GM12865 (cell line): ENCODE results near the gene ASMT.
A peak's percentile ranks its signal among the peaks of the same experiment; 100 is the strongest.
"Not testable (repeated sequence)": the region's sequence is repeated elsewhere in the genome, so short reads cannot be mapped to it uniquely, and the experiment has no call there.

ENCODE experiments used
- DNase-seq: peaks from one replicate; pipeline ENCODE4 v3.0.0; 2010; ENCODE audit warnings: low read depth
- H3K4me3 ChIP-seq: 2 replicates; pipeline ENCODE4 v1.5.1; 2011; ENCODE audit warnings: mild to moderate bottlenecking, low read depth, low read length, control low read depth
- CTCF ChIP-seq: IDR thresholded peaks from 2 replicates; pipeline ENCODE4 v1.5.1; 2011; ENCODE audit warnings: low read length, control low read depth, low read depth, inconsistent platforms; ENCODE audit not compliant: insufficient read depth; ENCODE audit errors: missing control alignments

ASMT gene, protein sequence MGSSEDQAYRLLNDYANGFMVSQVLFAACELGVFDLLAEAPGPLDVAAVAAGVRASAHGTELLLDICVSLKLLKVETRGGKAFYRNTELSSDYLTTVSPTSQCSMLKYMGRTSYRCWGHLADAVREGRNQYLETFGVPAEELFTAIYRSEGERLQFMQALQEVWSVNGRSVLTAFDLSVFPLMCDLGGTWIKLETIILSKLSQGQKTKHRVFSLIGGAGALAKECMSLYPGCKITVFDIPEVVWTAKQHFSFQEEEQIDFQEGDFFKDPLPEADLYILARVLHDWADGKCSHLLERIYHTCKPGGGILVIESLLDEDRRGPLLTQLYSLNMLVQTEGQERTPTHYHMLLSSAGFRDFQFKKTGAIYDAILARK

GRCh38 chrX:1614927-1615326, at the start of gene ASMT:
ASMT (plus strand) TSS chrX:1615059; CDS start chrX:1615200, 141 bp downstream.
- no peak for TF ChIP-seq CTCF
- no peak for DNase-seq
- H3K4me3 ChIP-seq: no peak within 1 kb of the TSS

DNA sequence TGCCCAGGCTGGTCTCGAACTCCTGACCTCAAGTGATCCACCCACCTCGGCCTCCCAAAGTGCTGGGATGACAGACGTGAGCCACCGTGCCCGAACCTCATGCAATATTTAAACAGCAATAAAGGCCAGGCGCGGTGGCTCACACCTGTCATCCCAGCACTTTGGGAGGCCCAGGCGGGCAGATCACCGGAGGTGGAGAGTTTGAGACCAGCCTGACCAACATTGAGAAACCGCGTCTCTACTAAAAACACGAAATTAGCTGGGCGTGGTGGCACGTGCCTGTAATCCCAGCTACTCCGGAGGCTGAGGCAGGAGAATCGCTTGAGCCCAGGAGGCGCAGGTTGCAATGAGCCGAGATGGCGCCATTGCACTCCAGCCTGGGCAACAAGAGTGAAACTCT, 40.7 kb upstream of the ASMT start:
- H3K4me3 ChIP-seq, DNase-seq: not testable (repeated sequence)

DNA sequence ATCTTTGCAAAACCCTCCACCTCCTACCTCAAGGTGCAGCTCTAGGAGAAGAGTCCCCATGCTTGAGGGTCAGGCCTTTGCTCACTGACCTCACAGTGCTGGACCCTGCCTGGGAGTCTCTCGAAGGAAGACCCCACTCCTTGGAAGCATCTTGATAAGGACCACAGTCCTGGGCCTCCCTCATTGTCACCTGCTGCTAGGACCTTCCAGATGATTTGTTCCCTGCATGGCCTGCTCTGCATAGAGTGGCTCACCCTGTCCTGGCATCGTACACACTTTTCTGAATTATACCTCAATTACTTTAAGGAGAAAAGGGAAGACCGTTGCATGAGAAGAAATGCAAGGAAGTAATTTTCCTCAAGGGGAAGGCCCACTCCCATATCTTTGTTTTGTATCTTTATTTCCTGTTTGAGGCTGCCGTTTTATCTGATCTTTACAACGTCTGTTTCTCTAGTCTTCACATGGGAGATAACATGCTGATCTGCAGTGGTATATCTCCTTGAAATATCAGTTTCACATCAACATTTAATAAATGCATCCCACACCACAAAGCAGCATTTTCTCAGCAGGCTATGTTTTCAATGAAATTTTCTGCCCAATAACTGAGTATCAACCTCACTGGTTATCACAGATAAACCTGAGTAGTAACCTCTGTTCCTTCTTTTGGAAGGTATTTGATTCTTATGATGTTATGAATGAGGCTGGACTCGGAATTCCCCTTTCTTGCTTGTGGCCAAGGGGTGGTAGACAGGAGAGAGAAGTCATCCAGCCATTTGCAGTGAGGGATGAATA, 38.5 kb upstream of the ASMT start:
- TF ChIP-seq CTCF: no peak
- DNase-seq: no peak
- no peak overlapping the region for H3K4me3 ChIP-seq

- no peak for DNase-seq
- H3K4me3 ChIP-seq: no peak overlapping the region
- no peak for TF ChIP-seq CTCF
Observed at GRCh38 chrX:1577845-1578244, 37.0 kb upstream of the ASMT start.

- no peak overlapping the region for H3K4me3 ChIP-seq
- DNase-seq: peak; percentile 29
- no peak for TF ChIP-seq CTCF
Observed at GRCh38 chrX:1578511-1579173, 36.2 kb upstream of the ASMT start.

DNA sequence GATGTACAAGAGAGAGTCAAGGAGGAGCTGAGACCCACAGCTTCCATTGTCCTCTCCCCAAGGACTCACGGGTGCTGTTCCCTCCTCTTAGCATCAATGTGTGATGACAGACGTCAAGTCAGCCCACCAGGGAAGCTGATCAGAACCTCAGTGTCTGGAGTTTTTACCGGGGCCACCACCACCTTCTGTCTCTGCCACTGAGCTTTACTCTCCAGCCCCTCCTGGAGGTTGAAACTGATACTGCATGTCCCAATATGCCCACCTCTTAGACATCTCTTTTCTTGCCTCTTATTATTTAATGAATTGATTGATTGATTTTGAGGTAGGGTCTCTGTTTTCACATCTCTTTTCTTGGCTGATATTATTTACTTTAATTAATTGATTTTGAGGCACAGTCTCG, 33.7 kb upstream of the ASMT start:
- TF ChIP-seq CTCF: peak; percentile 55
- peak; percentile 68 for DNase-seq

DNA sequence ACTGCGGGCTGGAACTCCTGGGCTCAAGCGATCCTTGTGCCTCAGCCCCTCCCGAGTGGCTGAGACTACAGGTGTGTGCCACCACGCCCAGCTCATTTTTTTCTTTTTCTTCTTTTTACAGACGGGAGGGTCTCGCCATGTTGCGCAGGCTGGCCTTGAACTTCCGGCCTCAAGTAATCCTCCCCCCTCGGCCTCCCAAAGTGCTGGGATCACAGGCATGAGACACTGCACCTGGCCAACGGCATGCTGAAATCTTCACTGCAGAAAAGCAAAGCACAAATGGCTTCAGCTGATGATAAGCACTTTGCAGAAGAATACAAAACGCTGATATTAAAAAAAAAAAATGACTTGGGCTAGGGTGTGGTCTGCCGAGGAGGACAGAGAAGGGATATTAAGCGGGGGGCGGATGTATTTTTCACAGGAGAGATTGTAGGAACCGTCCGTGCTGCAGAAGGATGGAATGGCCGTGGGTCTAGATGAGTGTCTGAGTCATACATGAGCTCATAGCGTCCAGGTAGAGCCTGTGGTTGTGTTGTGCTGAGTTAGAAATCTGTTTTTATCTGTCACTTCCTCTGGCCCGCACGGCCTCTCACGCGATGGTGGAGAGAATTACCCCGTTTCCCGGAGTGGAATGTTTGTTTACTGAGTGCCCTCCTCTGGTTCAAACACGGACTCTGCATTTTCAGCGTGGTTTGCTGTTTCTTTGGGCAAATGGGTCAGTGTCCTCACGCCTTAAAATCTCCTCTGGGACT, 32.0 kb upstream of the ASMT start:
- TF ChIP-seq CTCF: no peak
- no peak overlapping the region for H3K4me3 ChIP-seq
- DNase-seq: peak; percentile 83

More for the DNA sequence above, 33.7 kb upstream of the ASMT start:
- no peak overlapping the region for H3K4me3 ChIP-seq
